GM08714 (cell line): ENCODE data around the gene IGSF21.

ENCODE experiments used
- H3K4me3 ChIP-seq: fragments of 200-500 bp; sonication (Bioruptor generic); 2 replicates; pipeline ENCODE4 v1.5.1; 2014; ENCODE audit warnings: mild to moderate bottlenecking, low read length, inconsistent platforms
- ZNF274 ChIP-seq: IDR thresholded peaks from 2 replicates; pipeline ENCODE4 v1.6.1; 2012; ENCODE audit warnings: mild to moderate bottlenecking, low read depth, low read length

The IGSF21 gene

DNA sequence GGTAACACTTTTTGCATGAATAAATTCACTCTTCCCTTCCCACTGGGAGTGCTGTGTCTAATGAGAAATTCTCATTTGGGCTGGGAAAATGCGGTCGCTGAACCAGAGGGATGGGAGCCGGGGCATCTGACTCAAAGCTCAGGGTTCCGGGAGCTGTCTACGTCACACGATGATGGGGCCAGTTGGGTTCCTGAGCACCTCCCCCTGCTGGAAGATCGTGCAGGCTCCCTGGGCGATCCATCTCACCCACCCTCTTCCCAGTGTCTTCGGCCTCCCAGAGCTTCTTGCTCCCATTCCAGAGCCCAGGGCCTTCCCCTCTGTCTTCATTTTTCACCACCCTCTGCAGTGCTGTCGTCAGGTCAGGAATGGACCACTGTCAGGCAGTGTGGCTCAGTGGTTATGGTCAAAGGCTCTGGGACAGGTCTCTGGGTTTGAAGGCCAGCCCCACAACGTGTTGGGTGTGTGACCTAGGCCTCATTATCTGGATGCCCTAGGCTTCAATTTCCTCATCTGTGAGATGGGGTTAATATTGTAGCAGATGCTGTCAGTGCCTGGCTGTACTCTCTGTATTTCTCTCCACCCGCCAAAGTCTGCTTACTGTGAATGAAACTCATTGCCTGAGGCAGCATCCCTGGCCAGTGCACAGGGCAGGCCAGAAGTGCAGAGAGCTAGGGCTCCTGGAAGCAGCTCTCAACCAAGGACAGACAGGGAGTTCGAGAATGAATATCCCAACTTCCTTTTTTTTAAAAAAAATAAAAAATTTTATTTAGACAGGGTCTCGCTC lies 31.8 kb downstream of the IGSF21 start:
- no peak for TF ChIP-seq ZNF274
- no peak overlapping the region for H3K4me3 ChIP-seq

DNA sequence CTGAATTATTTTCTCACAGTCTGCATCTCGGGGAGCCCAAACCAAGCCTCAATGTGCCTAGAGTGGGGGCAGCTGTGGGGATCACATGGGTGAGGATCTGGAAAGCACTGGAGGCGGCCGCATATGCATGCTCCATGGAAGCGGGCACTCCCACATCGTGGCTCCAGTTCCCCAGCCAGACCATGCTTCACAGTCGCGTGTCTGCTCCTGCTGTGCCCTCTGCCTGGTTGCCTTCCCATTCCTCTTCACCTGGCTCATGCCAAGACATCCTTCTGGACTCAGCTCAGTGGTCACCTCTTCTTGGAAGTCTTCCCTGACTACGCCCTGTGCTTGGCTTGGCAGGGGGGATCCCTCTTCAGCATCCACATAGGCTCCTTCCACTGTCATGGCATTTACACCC lies 32.8 kb downstream of the IGSF21 start:
- H3K4me3 ChIP-seq: no peak overlapping the region
- TF ChIP-seq ZNF274: no peak

GRCh38 chr1:18141661-18142060 lies 34.1 kb downstream of the IGSF21 start:
- H3K4me3 ChIP-seq: no peak overlapping the region
- TF ChIP-seq ZNF274: no peak

DNA sequence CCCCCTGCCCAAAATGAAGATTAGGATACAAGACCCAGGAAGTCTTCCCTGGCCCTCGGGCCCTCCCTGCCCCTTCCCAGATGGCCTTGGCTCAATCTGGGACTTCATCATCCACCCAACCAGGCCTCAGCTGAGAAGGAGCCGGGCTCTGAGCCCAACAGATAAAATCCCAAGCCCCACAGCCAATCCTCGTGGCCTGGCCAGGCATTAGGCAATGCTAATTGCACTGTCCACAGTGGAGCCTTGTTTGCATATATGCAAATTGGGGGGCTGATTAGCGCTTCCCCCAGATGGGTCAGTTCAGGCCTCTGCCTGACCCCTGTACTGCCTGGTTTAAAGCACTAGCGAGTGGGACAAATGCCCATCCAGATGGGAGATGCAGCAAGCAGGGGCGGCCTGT lies 34.9 kb downstream of the IGSF21 start:
- no peak overlapping the region for H3K4me3 ChIP-seq
- no peak for TF ChIP-seq ZNF274

- TF ChIP-seq ZNF274: no peak
- no peak overlapping the region for H3K4me3 ChIP-seq
These were observed 35.4 kb downstream of the IGSF21 start for GRCh38 chr1:18142969-18143368.

- no peak for TF ChIP-seq ZNF274
- H3K4me3 ChIP-seq: no peak overlapping the region
These were observed 36.5 kb downstream of the IGSF21 start for GRCh38 chr1:18144062-18144461.

DNA sequence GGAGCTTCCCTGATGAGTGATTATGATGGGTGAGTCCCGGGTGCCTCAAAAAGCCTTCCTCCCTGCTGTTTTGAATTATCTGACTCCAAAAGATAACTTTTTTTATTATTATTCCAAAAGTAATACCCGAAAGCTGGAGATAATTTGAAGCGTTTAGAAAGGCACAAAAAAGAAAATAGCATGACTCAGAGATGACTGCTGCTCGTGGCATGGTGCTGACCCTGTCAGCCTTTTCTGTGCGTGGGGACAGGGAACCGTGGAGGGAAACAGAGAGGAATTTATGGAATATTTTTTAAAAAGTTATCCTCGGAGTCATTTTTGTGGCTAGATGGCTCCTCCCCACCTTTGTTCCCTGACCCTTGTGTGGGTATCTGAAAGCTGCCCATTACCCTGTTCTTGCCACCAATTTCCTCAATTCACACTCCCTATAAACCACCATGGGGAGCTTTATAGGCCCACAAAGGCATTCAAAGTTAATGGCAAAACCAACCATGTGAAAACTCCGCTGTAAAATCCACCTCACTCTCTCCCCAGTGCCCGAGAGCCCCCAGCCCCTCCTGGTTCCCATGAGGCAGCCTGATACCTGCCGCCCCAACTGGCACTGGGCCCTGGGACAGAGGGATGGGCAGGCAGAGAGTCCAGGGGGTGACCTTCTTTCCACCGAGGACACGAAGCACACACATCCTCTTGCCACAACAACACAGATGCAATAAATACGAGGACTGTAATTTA lies 37.5 kb downstream of the IGSF21 start:
- H3K4me3 ChIP-seq: no peak overlapping the region
- TF ChIP-seq ZNF274: no peak

DNA sequence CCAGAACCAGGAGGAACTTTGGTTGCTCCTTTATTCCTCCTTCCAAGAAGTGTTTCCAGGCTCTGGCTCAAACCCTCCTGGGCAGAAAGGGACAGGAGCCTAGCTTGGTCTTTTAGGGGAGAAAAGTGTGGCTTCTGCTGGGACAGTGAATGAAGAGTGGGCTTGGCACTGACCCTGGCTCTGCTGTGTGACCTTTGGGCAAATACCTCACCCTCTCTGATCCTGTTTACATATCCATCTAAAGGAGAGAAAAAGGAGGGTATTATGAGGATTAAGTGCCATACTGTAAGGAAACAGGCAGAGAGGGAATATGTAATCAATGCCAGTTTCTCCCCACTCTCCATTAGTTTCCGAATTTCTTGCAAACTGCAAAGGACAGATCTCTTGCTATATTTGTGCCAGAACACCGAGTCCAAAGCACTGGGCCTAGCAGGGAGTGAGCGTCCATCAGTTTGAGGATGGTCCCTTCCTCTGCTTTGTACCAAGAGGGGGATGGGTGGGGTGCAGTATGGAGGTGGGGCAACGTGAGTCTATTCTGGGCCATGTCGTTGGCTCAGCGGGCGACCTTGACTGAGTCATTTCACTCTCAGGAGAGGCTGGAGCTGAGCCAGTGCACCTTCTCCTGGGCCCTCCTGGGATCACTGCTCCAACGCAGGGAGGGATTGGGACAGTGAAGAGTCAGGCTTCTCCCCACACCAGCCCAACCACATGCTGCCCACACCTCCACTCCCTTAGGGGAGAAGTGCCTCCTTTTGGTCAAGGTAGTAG lies 38.4 kb downstream of the IGSF21 start:
- no peak for TF ChIP-seq ZNF274

DNA sequence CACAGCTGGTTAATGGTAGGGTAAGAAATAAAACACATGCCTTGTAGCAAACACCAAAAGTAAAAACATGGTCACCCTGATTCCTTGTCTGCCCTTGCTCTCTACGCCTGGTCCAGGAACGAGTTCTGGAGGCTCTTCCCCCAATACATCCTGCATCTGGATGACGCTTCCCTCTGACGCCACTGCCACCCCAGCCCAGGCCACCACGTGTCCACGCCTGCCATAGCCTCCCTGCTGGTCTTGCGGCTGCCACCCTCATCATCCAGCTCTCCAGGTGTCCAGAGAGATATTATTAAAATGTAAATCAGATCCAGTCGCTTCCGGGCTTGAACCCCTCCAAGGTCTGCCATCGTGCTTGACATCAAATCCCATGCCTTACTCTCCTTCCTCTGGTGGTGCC lies 39.3 kb downstream of the IGSF21 start:
- no peak for TF ChIP-seq ZNF274

More for the DNA sequence above, 38.4 kb downstream of the IGSF21 start:
- H3K4me3 ChIP-seq: no peak overlapping the region

GRCh38 chr1:18147672-18148071 lies 40.1 kb downstream of the IGSF21 start:
- H3K4me3 ChIP-seq: no peak overlapping the region
- TF ChIP-seq ZNF274: no peak

More for the DNA sequence above, 39.3 kb downstream of the IGSF21 start:
- no peak overlapping the region for H3K4me3 ChIP-seq

DNA sequence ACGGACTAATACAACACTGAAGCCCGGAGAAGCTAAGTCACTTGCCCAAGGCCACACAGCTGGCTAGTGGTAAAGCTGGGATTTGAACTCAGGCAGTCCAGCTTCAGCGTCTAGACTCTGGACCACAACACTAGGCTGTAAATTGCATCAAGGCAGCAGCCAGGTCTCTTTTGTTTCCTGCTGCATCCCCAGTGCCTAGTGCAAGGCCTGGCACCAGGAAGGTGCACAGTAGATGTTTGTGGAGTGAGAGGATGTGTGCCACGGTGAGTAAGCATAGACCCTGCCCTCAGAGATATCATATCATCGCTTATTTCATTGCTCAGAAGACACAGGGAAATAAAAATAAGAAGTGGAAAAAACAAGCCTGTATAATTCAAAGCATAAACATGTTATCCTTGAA lies 40.9 kb downstream of the IGSF21 start:
- TF ChIP-seq ZNF274: no peak
- no peak overlapping the region for H3K4me3 ChIP-seq

- TF ChIP-seq ZNF274: no peak
- H3K4me3 ChIP-seq: no peak overlapping the region
These were observed 41.5 kb downstream of the IGSF21 start for GRCh38 chr1:18149027-18149641.

DNA sequence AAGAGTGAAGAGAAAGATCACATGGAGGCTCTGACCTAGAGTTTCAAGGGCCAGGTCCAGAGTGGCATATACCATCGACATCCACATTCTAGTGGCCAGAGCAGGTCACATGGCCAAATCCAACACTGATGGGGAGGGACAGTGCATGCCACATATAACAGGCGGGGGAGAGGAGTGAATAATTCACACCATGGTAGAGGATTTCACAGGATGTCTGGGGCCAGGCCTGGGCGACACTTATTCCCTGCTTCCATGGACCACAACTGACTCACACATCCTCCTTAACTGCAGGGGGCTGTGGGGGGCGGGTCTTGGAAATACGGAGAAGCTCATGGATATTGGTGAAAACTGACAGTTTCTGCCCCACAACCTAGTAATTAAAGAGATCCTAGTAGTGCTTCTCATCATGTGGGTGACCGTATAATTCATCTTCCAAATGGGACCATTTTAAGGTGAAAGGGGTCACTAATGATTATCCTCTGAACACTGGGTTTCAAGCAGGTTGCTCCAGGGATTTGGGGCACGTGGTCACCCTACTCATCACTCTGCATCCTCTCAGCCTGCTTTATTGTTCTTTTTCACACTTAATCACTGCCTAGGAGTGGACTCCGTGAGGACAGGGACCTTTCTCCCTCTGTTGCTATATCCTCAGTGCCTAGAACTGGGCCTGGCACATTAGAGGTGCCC lies 44.0 kb downstream of the IGSF21 start:
- H3K4me3 ChIP-seq: no peak overlapping the region
- TF ChIP-seq ZNF274: no peak
